KOPT-K1 (cell line): Measurements from ENCODE around the gene NFAT5.
"Not testable (repeated sequence)": the region's sequence is repeated elsewhere in the genome, so short reads cannot be mapped to it uniquely, and the experiment has no call there.

ENCODE experiments used
- H3K27ac ChIP-seq: fragments of 200-600 bp; sonication (generic); 2 replicates; pipeline ENCODE4 v1.5.1; 2016; ENCODE audit warnings: antibody characterized with exemption, mild to moderate bottlenecking, low read depth, low read length; ENCODE audit not compliant: poor library complexity, severe bottlenecking
- H3K36me3 ChIP-seq: fragments of 200-600 bp; sonication (generic); 2 replicates; pipeline ENCODE4 v1.5.1; 2017; ENCODE audit warnings: antibody characterized with exemption, mild to moderate bottlenecking, low read length, moderate library complexity; ENCODE audit not compliant: insufficient read depth
- H3K9me3 ChIP-seq: fragments of 200-600 bp; sonication (generic); 2 replicates; pipeline ENCODE4 v1.5.1; 2017; ENCODE audit warnings: antibody characterized with exemption, low read length, mild to moderate bottlenecking; ENCODE audit not compliant: insufficient read depth, poor library complexity, severe bottlenecking

Gene NFAT5

GRCh38 chr16:69626256-69626655, 60.5 kb downstream of the NFAT5 start:
- Histone ChIP-seq H3K27ac (no peak overlapping the region), H3K9me3 (no peaks in the 10 kb centered on the region), H3K36me3 (peaks cover 21% of the 10 kb centered on the region; the same call in 1 of the 2 replicates)

DNA sequence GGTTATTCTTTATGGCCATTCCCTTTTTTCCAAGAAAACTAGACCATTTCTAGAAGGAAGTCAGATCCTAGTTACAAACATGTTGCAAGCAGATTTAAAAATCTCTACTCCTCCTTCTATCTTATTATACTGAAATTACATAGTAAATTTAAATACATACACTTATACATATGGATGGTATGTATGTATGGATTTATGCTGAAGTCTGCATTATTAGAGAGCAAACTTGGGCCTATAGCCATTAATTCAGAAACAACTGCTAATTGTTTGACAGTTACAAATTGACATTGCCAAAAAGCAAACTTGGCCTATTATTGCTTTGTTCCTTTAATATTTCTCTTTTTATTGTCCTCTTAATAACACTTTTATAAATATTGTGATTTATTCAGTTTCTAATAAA, 67.1 kb downstream of the NFAT5 start:
- peaks cover 22% of the 10 kb centered on the region for H3K9me3 ChIP-seq
- H3K36me3 ChIP-seq, result peaks cover 41% of the 10 kb centered on the region
- no peak overlapping the region for H3K27ac ChIP-seq

DNA sequence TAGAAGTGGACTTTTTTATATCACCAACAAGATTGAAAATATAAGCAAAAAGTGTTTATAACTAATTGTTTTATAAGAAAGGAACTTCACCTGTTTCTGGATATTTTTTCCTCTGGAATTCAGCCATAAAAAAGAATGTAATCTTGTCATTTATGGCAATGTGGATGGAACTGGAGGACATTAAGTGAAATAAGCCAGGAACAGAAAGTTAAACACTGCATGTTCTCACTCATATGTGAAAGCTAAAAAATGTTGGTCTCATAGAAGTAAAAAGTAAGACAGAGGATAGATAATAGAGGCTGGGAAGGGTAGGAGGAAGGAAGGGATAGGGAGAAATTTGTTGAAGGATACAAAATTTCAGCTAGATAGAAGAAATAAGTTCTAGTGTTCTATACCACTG, 67.6 kb downstream of the NFAT5 start:
- H3K27ac ChIP-seq, result no peak overlapping the region
- peaks cover 41% of the 10 kb centered on the region for H3K36me3 ChIP-seq
- peaks cover 22% of the 10 kb centered on the region for H3K9me3 ChIP-seq

DNA sequence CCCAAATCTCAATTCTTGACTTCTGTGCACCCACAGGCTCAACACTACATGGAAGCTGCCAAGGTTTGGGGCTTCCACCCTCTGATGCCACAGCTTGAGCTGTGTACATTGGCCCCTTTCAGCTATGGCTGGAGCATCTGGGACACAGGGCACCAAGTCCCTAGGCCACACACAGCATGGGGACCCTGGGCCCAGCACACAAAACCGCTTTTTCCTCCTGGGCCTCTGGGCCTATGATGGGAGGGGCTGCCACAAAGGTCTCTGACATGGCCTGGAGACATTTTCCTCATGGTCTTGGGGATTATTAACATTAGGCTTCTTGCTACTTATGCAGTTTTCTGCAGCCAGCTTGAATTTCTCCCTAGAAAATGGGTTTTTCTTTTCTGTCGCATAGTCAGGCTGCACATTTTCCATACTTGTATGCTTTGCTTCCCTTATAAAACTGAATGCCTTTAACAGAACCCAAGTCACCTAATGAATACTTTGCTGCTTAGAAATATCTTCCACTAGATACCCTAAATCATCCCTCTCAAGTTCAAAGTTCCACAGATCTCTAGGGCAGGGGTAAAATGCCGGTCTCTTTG, 70.9 kb downstream of the NFAT5 start:
- H3K27ac ChIP-seq, result not testable (repeated sequence)
- Histone ChIP-seq H3K36me3 (peaks cover 28% of the 10 kb centered on the region), H3K9me3 (peaks cover 22% of the 10 kb centered on the region)

GRCh38 chr16:69637206-69637865, 71.6 kb downstream of the NFAT5 start:
- H3K9me3 ChIP-seq, result peaks cover 22% of the 10 kb centered on the region
- H3K36me3 ChIP-seq, result peaks cover 28% of the 10 kb centered on the region
- H3K27ac ChIP-seq, result not testable (repeated sequence)

- H3K9me3 ChIP-seq, H3K36me3 ChIP-seq, H3K27ac ChIP-seq: not testable (repeated sequence)
These were observed 78.2 kb downstream of the NFAT5 start for GRCh38 chr16:69643997-69644396.

- Histone ChIP-seq H3K27ac (no peak overlapping the region), H3K9me3 (no peaks in the 10 kb centered on the region), H3K36me3 (peaks cover 14% of the 10 kb centered on the region)
These were observed 79.0 kb downstream of the NFAT5 start for GRCh38 chr16:69644790-69645189.

DNA sequence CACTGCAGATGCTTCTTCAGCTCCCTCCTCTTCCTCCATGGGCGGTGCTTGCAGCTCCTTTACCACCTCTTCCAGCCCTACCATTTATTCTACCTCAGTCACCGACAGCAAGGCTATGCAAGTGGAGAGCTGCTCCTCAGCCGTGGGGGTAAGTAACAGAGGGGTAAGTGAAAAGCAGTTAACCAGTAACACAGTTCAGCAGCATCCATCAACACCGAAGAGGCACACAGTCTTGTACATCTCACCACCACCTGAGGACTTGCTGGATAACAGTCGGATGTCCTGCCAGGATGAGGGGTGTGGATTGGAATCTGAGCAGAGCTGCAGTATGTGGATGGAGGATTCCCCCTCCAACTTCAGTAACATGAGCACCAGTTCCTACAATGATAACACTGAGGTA, 81.3 kb downstream of the NFAT5 start:
- no peaks in the 10 kb centered on the region for H3K9me3 ChIP-seq
- peaks cover 26% of the 10 kb centered on the region for H3K36me3 ChIP-seq
- no peak overlapping the region for H3K27ac ChIP-seq

DNA sequence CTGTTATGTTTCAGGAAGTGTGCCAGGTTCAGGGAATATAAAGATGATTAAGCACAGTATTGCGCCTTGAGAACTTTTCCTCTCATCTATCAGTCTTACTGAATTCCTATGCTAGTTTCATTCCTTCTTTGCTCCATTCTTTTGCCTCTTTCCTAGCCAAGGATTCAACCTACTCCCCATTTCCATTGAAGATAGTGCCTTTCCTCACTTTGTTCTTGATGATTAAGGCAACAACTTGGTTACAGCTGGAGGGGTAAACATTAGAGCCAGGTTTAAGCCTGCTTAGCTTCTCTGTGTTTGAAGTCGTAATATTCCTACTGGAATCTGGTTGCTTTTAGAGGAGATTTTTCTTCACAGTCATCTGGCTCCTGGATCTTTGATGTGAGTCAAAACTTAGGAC, 85.5 kb downstream of the NFAT5 start:
- Histone ChIP-seq H3K27ac (no peak overlapping the region), H3K36me3 (peaks cover 65% of the 10 kb centered on the region), H3K9me3 (no peaks in the 10 kb centered on the region)

DNA sequence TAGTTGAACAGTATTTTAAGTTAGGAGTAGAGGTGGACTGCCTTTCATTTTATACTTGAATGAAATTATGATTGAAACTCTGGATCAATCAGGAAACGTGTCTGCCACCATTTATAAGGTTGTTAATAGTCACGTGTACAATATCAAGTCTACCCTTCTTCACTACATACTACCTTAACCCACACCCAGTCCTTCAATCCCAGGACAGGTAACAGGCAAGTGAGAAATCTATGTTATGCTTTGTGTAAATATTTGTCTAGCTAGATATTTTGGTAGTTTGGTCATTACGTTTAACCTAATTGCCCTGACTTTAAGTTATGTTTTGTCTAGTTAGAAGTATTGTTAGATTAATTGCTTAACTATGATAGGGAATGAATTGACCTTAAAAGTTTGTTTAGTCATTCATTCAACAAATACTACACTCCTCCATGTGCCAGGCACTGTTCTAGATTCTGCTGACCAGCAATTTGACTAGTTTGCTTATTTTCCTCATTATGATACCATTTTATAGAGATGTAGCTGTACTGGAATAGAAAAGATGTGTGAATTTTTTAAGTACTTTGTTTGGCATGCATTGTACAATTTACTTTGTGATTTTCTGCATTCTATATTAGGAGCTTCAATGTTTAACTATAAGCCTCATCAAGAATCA, 88.6 kb downstream of the NFAT5 start:
- Histone ChIP-seq H3K36me3 (peaks cover 71% of the 10 kb centered on the region), H3K27ac (no peak overlapping the region), H3K9me3 (no peaks in the 10 kb centered on the region)

GRCh38 chr16:69660166-69660565, 94.4 kb downstream of the NFAT5 start:
- H3K27ac ChIP-seq, result no peak overlapping the region
- H3K9me3 ChIP-seq, result no peaks in the 10 kb centered on the region
- H3K36me3 ChIP-seq, result peaks cover 55% of the 10 kb centered on the region

DNA sequence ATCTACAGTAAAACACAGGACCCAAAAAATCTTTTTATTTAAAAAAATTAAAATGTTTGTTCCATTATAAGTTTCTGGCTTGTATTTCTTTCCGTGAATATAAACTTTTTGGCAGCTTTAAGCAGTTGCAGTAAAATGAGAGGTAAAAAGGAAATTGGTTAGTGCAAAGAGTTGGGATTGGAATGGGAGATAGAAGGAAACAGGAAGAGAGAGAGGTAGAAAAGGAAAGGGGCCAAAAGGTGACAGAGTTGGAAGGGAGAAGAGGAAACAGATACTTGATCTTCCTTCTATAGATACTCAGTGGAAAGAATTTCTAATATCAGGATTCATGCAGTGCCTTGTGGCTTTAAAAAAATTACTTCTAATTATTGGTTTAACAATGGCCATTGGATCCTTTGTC, 97.1 kb downstream of the NFAT5 start:
- Histone ChIP-seq H3K36me3 (peaks cover 34% of the 10 kb centered on the region), H3K9me3 (no peaks in the 10 kb centered on the region), H3K27ac (no peak overlapping the region)

- Histone ChIP-seq H3K36me3 (peaks cover 37% of the 10 kb centered on the region), H3K9me3 (no peaks in the 10 kb centered on the region), H3K27ac (no peak overlapping the region)
These were observed 98.1 kb downstream of the NFAT5 start for GRCh38 chr16:69663846-69664245.

- H3K36me3 ChIP-seq, result peaks cover 39% of the 10 kb centered on the region
- H3K27ac ChIP-seq, result no peak overlapping the region
- no peaks in the 10 kb centered on the region for H3K9me3 ChIP-seq
These were observed 103.8 kb downstream of the NFAT5 start for GRCh38 chr16:69669577-69669976.

GRCh38 chr16:69672315-69672997, 106.7 kb downstream of the NFAT5 start:
- peaks cover 52% of the 10 kb centered on the region for H3K36me3 ChIP-seq
- no peak overlapping the region for H3K27ac ChIP-seq
- H3K9me3 ChIP-seq, result no peaks in the 10 kb centered on the region
